ENCODE measurements around the gene BRAT1.

BRAT1 gene

DNA sequence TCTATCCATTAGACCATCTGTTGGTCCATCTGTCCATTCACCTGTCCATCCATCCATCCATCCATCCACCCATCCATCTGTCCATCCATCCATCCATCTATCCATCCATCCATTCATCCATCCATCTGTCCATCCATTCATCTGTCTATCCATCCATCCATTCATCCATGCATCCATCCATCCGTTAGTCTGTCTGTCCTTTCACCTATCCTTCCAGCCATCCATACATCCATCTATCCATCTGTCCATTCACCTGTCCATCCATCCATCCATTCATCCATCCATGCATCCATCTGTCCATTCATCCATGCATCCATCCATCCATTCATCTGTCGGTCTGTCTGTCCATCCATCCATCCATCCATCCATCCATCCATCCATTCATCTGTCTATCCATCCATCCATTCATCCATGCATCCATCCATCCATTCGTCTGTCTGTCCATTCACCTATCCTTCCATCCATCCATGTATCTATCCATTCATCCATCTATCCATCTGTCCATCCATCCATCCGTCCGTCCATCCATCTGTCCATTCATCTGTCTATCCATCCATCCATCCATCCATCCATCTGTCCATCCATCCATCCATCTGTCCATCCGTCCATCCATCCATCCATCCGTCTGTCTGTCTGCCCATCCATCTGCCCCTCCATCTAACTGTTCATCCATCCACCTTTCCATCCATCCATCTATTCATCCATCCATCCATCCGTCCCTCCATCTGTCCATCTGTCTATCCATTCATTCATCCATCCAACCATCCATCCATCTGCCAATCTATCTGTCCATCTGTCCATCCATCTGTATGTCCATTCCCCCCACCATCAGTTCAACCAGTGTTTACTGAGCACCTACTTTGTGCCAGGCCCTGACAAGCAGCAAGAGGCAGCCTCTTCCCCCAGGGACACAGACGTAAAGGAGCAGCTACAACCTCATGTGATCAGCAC, 40.6 kb downstream of the BRAT1 start:
- Histone ChIP-seq H3K4me2 (ENCODE audit: low read length) (no peak overlapping the region), H3K79me2 (ENCODE audit: control insufficient read depth, low read length) (no peaks in the 10 kb centered on the region), H4K20me1 (ENCODE audit: control insufficient read depth, insufficient read depth, low read depth, low read length) (no peaks in the 10 kb centered on the region), H3K36me3 (ENCODE audit: control insufficient read depth, low read length) (no peaks in the 10 kb centered on the region), H3K27ac (ENCODE audit: low read depth, low read length) (no peak overlapping the region), H3K4me3 (ENCODE audit: low read length) (no peak overlapping the region), H3K9me3 (ENCODE audit: control insufficient read depth, insufficient read depth, low read length) (no peaks in the 10 kb centered on the region), H3K4me1 (ENCODE audit: control insufficient read depth, low read length) (peaks cover 48% of the 10 kb centered on the region), H3K27me3 (ENCODE audit: control insufficient read depth, low read length) (peaks cover 21% of the 10 kb centered on the region), H3F3A (ENCODE audit: control insufficient read depth, insufficient read depth) (no peaks in the 10 kb centered on the region), H3K9me2 (replicated peaks; ENCODE audit: control insufficient read depth, low read length) (no peaks in the 10 kb centered on the region)
- TF ChIP-seq, protein P1, sequence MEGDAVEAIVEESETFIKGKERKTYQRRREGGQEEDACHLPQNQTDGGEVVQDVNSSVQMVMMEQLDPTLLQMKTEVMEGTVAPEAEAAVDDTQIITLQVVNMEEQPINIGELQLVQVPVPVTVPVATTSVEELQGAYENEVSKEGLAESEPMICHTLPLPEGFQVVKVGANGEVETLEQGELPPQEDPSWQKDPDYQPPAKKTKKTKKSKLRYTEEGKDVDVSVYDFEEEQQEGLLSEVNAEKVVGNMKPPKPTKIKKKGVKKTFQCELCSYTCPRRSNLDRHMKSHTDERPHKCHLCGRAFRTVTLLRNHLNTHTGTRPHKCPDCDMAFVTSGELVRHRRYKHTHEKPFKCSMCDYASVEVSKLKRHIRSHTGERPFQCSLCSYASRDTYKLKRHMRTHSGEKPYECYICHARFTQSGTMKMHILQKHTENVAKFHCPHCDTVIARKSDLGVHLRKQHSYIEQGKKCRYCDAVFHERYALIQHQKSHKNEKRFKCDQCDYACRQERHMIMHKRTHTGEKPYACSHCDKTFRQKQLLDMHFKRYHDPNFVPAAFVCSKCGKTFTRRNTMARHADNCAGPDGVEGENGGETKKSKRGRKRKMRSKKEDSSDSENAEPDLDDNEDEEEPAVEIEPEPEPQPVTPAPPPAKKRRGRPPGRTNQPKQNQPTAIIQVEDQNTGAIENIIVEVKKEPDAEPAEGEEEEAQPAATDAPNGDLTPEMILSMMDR (IDR thresholded peaks at IDR 0.05; ENCODE audit: low read depth, low read length, poor library complexity, severe bottlenecking) = no peak

DNA sequence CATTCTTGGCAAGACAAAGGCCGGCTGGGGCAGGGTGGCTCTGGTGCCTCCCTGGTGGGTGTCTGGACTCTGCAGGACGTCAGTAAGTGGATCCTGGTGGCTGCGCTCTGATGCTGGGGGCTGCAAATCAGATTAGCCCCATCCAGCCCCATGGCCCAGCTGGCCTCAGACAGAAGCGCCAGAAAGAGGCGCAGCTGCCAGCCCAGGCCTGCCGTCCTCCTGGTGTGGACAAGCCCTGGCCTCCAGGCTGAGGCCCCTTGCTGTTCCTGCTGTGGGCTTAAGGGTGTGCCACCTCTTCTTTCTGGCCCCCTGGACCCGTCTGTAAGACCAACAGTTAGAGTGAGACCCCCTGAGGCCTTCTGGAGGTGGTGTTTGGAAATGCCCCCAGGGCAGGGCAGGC, 41.6 kb downstream of the BRAT1 start:
- H3F3A ChIP-seq (ENCODE audit: control insufficient read depth, insufficient read depth) = peaks cover 5% of the 10 kb centered on the region; the same call in 1 of the 2 replicates
- H3K36me3 ChIP-seq (ENCODE audit: control insufficient read depth, low read length) = no peaks in the 10 kb centered on the region
- no peaks in the 10 kb centered on the region for H3K9me2 ChIP-seq (replicated peaks; ENCODE audit: control insufficient read depth, low read length)
- no peak overlapping the region for H3K4me2 ChIP-seq (ENCODE audit: low read length)
- H3K4me1 ChIP-seq (ENCODE audit: control insufficient read depth, low read length) = peaks cover 53% of the 10 kb centered on the region
- H4K20me1 ChIP-seq (ENCODE audit: control insufficient read depth, insufficient read depth, low read depth, low read length) = no peaks in the 10 kb centered on the region
- TF ChIP-seq EZH2phosphoT487 (IDR thresholded peaks at IDR 0.05; ENCODE audit: borderline replicate concordance, low read length) = no peak
- H3K27me3 ChIP-seq (ENCODE audit: control insufficient read depth, low read length) = peaks cover 17% of the 10 kb centered on the region
- no peaks in the 10 kb centered on the region for H3K9me3 ChIP-seq (ENCODE audit: control insufficient read depth, insufficient read depth, low read length)
- no peak overlapping the region for H3K27ac ChIP-seq (ENCODE audit: low read depth, low read length)
- no peak overlapping the region for H3K4me3 ChIP-seq (ENCODE audit: low read length)
- H3K79me2 ChIP-seq (ENCODE audit: control insufficient read depth, low read length) = no peaks in the 10 kb centered on the region

DNA sequence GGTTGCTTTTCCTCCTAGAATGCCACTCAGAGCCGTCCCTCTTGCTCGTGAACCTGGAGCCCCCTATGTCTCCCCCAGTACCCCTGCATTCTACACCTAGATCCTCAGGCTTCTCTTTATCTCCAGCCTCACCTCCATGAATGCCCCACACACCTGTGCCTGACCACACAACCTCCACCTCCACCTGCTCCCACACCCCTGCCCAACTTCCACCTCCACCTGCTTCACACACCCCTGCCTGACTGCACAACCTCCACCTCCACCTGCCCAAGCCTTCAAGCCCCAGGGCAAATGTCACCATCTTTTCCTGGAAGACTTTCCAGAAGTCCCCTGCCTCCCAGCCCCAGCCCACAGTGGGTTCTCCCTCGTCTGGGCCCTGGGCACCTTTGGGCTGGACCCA, 42.6 kb downstream of the BRAT1 start:
- Histone ChIP-seq H3K79me2 (ENCODE audit: control insufficient read depth, low read length) (no peaks in the 10 kb centered on the region), H3K4me1 (ENCODE audit: control insufficient read depth, low read length) (peaks cover 55% of the 10 kb centered on the region), H3F3A (ENCODE audit: control insufficient read depth, insufficient read depth) (peaks cover 8% of the 10 kb centered on the region), H4K20me1 (ENCODE audit: control insufficient read depth, insufficient read depth, low read depth, low read length) (no peaks in the 10 kb centered on the region), H3K4me3 (ENCODE audit: low read length) (no peak overlapping the region), H3K9me2 (replicated peaks; ENCODE audit: control insufficient read depth, low read length) (no peaks in the 10 kb centered on the region), H3K36me3 (ENCODE audit: control insufficient read depth, low read length) (no peaks in the 10 kb centered on the region), H3K9me3 (ENCODE audit: control insufficient read depth, insufficient read depth, low read length) (no peaks in the 10 kb centered on the region), H3K4me2 (ENCODE audit: low read length) (0 out of 2 replicates have a peak overlapping the region, but pooled peaks have one; percentile 93), H3K27ac (ENCODE audit: low read depth, low read length) (no peak overlapping the region), H3K27me3 (ENCODE audit: control insufficient read depth, low read length) (peaks cover 12% of the 10 kb centered on the region)
- TF ChIP-seq, protein P1 (IDR thresholded peaks at IDR 0.05; ENCODE audit: low read depth, low read length, poor library complexity, severe bottlenecking) = no peak
- TF ChIP-seq EZH2phosphoT487 (IDR thresholded peaks at IDR 0.05; ENCODE audit: borderline replicate concordance, low read length) = no peak

DNA sequence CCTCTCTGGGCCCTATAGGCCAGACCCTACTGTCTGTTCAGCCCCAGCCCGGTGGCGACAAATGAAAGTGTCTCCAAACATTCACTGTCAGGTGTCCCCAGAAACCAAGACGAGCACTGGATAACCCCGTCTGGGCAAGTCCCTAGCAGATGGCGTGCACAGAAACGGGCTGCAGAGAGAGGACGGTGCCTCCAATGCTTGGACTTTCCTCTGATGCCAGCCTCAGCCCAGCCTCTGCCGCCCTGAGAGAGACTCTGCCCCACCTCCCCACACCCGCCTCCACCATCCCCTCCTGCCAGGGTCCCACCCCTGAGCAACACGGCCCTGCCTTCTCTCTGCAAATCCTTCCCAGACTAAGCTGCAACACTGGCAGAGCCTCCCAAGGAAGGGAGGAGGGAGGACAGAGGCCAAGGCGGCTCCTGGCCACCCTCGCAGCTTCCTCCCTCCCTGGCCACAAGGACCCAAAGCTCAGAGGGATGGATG, 43.1 kb downstream of the BRAT1 start:
- Histone ChIP-seq H3K27me3 (ENCODE audit: control insufficient read depth, low read length) (peaks cover 12% of the 10 kb centered on the region), H3K27ac (ENCODE audit: low read depth, low read length) (no peak overlapping the region), H3K36me3 (ENCODE audit: control insufficient read depth, low read length) (no peaks in the 10 kb centered on the region), H4K20me1 (ENCODE audit: control insufficient read depth, insufficient read depth, low read depth, low read length) (no peaks in the 10 kb centered on the region), H3K4me2 (ENCODE audit: low read length) (peak overlapping the region; percentile 93), H3K4me3 (ENCODE audit: low read length) (peak overlapping the region; percentile 69), H3F3A (ENCODE audit: control insufficient read depth, insufficient read depth) (peaks cover 8% of the 10 kb centered on the region), H3K9me3 (ENCODE audit: control insufficient read depth, insufficient read depth, low read length) (no peaks in the 10 kb centered on the region), H3K79me2 (ENCODE audit: control insufficient read depth, low read length) (no peaks in the 10 kb centered on the region), H3K4me1 (ENCODE audit: control insufficient read depth, low read length) (peaks cover 58% of the 10 kb centered on the region), H3K9me2 (replicated peaks; ENCODE audit: control insufficient read depth, low read length) (no peaks in the 10 kb centered on the region)
- no peak for TF ChIP-seq EZH2phosphoT487 (IDR thresholded peaks at IDR 0.05; ENCODE audit: borderline replicate concordance, low read length)
- TF ChIP-seq, protein P1 (IDR thresholded peaks at IDR 0.05; ENCODE audit: low read depth, low read length, poor library complexity, severe bottlenecking) = no peak

Measured in DOHH2 (cell line).